ENCODE data around the gene SLC25A23.

SLC25A23 gene

GRCh38 chr19:6472713-6473112 is 13.1 kb upstream of the SLC25A23 start:
- H3K79me2 ChIP-seq (ENCODE audit: insufficient read depth, low read length) = no peaks in the 10 kb centered on the region
- no peak for TF ChIP-seq CTCF (conservative IDR thresholded peaks at IDR 0.05; ENCODE audit: low read length)
- no peak for TF ChIP-seq EZH2phosphoT487 (IDR thresholded peaks at IDR 0.05; ENCODE audit: borderline replicate concordance)
- no peaks in the 10 kb centered on the region for H4K20me1 ChIP-seq (ENCODE audit: insufficient read depth, low read length, poor library complexity, severe bottlenecking)
- no peaks in the 10 kb centered on the region for H3F3A ChIP-seq (ENCODE audit: low read depth)
- H3K9ac ChIP-seq (ENCODE audit: low read depth, low read length, poor library complexity, severe bottlenecking) = no peak overlapping the region
- H3K9me2 ChIP-seq (replicated peaks; ENCODE audit: low read depth, low read length) = no peaks in the 10 kb centered on the region
- no peaks in the 10 kb centered on the region for H3K4me1 ChIP-seq (ENCODE audit: insufficient read depth, low read length, poor library complexity, severe bottlenecking)
- no peak overlapping the region for H3K4me2 ChIP-seq (ENCODE audit: low read depth, low read length, poor library complexity, severe bottlenecking)
- H3K36me3 ChIP-seq (ENCODE audit: insufficient read depth, low read length) = no peaks in the 10 kb centered on the region
- no peaks in the 10 kb centered on the region for H3K27me3 ChIP-seq (ENCODE audit: insufficient read depth, low read length, poor library complexity, severe bottlenecking)
- H2AFZ ChIP-seq (ENCODE audit: low read length) = no peak overlapping the region
- H3K9me3 ChIP-seq (ENCODE audit: insufficient read depth, low read depth, low read length) = no peaks in the 10 kb centered on the region
- no peak overlapping the region for H3K4me3 ChIP-seq (ENCODE audit: low read length, poor library complexity, severe bottlenecking)

- no peak overlapping the region for H3K4me2 ChIP-seq (ENCODE audit: low read depth, low read length, poor library complexity, severe bottlenecking)
- H3K27me3 ChIP-seq (ENCODE audit: insufficient read depth, low read length, poor library complexity, severe bottlenecking) = no peaks in the 10 kb centered on the region
- no peaks in the 10 kb centered on the region for H4K20me1 ChIP-seq (ENCODE audit: insufficient read depth, low read length, poor library complexity, severe bottlenecking)
- no peaks in the 10 kb centered on the region for H3K4me1 ChIP-seq (ENCODE audit: insufficient read depth, low read length, poor library complexity, severe bottlenecking)
- H3K9ac ChIP-seq (ENCODE audit: low read depth, low read length, poor library complexity, severe bottlenecking) = no peak overlapping the region
- no peak overlapping the region for H3K4me3 ChIP-seq (ENCODE audit: low read length, poor library complexity, severe bottlenecking)
- H3K9me2 ChIP-seq (replicated peaks; ENCODE audit: low read depth, low read length) = no peaks in the 10 kb centered on the region
- TF ChIP-seq CTCF (conservative IDR thresholded peaks at IDR 0.05; ENCODE audit: low read length) = no peak
- no peak for TF ChIP-seq EZH2phosphoT487 (IDR thresholded peaks at IDR 0.05; ENCODE audit: borderline replicate concordance)
- H3K9me3 ChIP-seq (ENCODE audit: insufficient read depth, low read depth, low read length) = no peaks in the 10 kb centered on the region
- no peaks in the 10 kb centered on the region for H3K36me3 ChIP-seq (ENCODE audit: insufficient read depth, low read length)
- H3F3A ChIP-seq (ENCODE audit: low read depth) = no peaks in the 10 kb centered on the region
- no peaks in the 10 kb centered on the region for H3K79me2 ChIP-seq (ENCODE audit: insufficient read depth, low read length)
- no peak overlapping the region for H2AFZ ChIP-seq (ENCODE audit: low read length)
These were observed 11.5 kb upstream of the SLC25A23 start for GRCh38 chr19:6471076-6471475.

DNA sequence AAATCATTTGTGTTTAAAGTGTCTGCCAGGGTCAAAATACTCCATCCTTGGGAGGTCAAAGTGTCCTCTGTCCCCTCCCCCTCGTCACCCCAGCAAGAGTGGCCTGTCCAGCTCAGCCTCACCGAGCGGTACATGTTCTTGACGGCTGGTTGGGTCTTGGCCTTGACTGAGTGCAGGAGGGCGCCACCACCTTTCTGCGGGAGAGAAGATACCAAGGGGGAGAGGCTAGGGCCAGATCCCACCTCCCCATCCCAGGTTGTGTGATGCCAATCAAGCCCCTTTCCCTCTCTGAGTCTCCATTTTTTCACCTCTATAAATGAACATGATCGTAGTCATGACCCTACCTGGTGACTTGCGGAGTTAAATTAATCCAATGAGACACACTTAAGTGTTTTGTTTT is 10.6 kb upstream of the SLC25A23 start:
- H4K20me1 ChIP-seq (ENCODE audit: insufficient read depth, low read length, poor library complexity, severe bottlenecking) = no peaks in the 10 kb centered on the region
- H3K36me3 ChIP-seq (ENCODE audit: insufficient read depth, low read length) = no peaks in the 10 kb centered on the region
- H3K9me2 ChIP-seq (replicated peaks; ENCODE audit: low read depth, low read length) = no peaks in the 10 kb centered on the region
- H2AFZ ChIP-seq (ENCODE audit: low read length) = no peak overlapping the region
- H3K4me1 ChIP-seq (ENCODE audit: insufficient read depth, low read length, poor library complexity, severe bottlenecking) = no peaks in the 10 kb centered on the region
- no peaks in the 10 kb centered on the region for H3K79me2 ChIP-seq (ENCODE audit: insufficient read depth, low read length)
- no peak for TF ChIP-seq CTCF (conservative IDR thresholded peaks at IDR 0.05; ENCODE audit: low read length)
- no peak for TF ChIP-seq EZH2phosphoT487 (IDR thresholded peaks at IDR 0.05; ENCODE audit: borderline replicate concordance)
- H3K4me3 ChIP-seq (ENCODE audit: low read length, poor library complexity, severe bottlenecking) = no peak overlapping the region
- no peaks in the 10 kb centered on the region for H3F3A ChIP-seq (ENCODE audit: low read depth)
- no peaks in the 10 kb centered on the region for H3K27me3 ChIP-seq (ENCODE audit: insufficient read depth, low read length, poor library complexity, severe bottlenecking)
- no peak overlapping the region for H3K9ac ChIP-seq (ENCODE audit: low read depth, low read length, poor library complexity, severe bottlenecking)
- H3K4me2 ChIP-seq (ENCODE audit: low read depth, low read length, poor library complexity, severe bottlenecking) = no peak overlapping the region
- H3K9me3 ChIP-seq (ENCODE audit: insufficient read depth, low read depth, low read length) = no peaks in the 10 kb centered on the region
